ENCODE results near the gene SYNPR.

- TF ChIP-seq, protein P1, sequence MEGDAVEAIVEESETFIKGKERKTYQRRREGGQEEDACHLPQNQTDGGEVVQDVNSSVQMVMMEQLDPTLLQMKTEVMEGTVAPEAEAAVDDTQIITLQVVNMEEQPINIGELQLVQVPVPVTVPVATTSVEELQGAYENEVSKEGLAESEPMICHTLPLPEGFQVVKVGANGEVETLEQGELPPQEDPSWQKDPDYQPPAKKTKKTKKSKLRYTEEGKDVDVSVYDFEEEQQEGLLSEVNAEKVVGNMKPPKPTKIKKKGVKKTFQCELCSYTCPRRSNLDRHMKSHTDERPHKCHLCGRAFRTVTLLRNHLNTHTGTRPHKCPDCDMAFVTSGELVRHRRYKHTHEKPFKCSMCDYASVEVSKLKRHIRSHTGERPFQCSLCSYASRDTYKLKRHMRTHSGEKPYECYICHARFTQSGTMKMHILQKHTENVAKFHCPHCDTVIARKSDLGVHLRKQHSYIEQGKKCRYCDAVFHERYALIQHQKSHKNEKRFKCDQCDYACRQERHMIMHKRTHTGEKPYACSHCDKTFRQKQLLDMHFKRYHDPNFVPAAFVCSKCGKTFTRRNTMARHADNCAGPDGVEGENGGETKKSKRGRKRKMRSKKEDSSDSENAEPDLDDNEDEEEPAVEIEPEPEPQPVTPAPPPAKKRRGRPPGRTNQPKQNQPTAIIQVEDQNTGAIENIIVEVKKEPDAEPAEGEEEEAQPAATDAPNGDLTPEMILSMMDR (IDR thresholded peaks at IDR 0.05), result no peak
- TF ChIP-seq POLR2A (IDR thresholded peaks at IDR 0.05) (no peak), POLR2AphosphoS5 (IDR thresholded peaks at IDR 0.05) (no peak)
These were observed 47.3 kb downstream of the SYNPR start for GRCh38 chr3:63325386-63325785.
